ENCODE results near the gene PNLDC1.
"Not testable (repeated sequence)": the region's sequence is repeated elsewhere in the genome, so short reads cannot be mapped to it uniquely, and the experiment has no call there.

Gene PNLDC1

DNA sequence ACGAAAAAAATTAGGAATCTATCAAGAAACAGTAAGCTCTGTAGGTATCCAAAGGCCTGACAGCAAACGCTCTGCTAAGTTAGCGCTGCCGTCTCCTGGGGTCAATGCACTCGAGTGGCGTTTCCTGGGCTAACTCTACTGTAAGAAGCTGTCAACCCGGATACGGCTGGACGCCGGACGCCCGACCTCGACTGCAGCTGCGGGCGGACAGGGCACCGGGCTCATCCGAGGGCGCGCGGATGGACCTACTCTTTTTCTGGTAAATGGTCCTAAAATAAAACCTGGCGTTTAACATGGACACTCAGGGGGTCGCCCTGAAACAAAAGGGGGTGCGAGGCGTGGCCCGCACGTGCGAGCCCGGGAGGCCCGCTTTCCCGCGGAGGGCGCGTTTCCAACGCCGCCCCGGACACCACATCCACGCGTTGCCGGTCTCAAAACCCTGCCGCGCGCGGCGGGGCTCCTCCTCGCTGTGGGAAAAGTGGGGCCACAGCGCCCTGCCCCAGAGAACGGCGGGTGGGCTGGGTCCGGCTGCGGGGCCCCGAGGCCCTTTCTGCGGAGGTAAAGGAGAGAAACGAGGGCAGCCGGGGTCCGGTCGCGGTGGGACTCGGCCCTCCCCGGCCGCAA lies 11.2 kb upstream of the PNLDC1 start:
- DNase-seq, result no peak

DNA sequence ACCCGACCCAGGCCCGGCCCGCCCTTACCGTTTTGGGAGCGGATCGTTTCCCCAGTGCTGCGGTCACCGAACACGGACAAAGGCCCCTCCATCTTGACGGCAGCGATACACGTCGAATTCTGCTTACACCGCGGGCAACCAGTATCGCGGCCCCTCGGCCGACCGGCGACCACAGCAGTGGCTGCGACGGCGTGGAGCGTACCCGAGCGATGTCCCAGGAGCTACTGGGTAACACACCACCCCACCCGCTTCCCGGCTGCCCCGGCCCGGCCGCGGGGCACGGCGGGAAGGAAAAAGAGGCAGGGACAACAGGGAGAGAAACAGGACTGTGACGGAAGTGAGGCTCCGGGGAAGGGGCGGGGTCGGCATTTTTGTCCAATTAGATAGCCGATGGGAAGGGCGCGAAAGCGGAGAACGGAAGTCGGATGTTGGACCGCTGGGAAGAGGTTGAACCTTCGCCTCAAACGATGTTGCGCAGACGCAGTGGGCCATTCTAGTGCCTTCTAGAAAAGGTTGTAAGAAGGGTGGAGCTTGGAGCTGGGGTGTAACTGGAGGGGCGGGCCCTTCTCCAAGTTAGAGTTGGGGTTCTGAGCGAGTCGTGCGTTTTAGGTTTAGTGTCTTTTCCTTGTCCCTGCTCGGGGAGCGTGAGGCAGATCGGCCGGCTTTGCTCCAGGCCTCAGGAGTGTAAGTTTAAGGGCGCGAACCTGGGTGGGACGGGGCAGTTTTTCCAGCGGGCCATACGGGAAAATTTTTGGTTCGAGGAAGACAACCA lies 10.5 kb upstream of the PNLDC1 start, which contains the start of gene TCP1:
TSS of gene TCP1 (minus strand) at position 226 of the 772 bp plus-strand sequence. CDS start at position 92, 134 bp downstream.
- DNase-seq, result peak; percentile 96

DNA sequence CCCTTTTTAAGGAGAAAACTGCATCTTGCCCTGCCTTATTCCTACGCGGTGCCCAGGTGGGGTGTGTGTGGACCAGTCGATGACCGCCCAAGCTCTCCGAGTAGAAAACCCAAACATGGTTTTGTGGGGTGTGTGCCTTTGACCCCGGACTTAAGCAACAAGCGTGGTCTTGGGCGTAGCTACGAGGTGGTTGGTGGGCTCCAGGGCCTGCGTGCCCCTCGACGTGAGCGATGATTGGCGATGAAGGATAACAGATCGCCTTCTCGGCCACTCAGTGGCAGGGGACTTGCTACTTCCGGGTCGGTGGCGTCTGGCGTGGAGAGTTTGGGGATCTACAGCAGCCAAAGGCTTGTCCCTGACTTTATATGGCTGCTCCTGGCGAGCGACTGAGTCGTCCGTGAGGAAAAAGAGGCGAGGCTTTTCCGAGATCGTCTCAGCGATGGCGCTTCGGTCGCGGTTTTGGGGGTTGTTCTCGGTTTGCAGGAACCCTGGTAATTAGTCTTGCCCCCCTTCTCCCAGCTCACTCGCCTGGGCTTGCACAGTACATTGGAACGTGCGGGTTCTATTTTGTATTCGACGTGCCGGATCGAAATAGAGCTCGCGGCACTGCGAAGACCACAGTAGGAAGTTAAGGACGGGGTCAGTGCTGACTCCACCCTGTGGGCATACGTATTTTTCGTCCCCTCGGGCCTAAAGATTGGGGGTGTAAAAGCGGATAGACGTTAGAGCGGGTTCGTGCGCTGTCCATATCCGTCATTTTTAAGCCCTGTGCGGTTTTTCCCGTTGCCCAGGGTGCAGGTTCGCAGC lies 9.7 kb upstream of the PNLDC1 start, which contains the start of gene MRPL18:
TSS of gene MRPL18 (plus strand) at position 319 of the 807 bp plus-strand sequence. CDS start at position 440, 121 bp downstream.
- peak; percentile 60 for DNase-seq

DNA sequence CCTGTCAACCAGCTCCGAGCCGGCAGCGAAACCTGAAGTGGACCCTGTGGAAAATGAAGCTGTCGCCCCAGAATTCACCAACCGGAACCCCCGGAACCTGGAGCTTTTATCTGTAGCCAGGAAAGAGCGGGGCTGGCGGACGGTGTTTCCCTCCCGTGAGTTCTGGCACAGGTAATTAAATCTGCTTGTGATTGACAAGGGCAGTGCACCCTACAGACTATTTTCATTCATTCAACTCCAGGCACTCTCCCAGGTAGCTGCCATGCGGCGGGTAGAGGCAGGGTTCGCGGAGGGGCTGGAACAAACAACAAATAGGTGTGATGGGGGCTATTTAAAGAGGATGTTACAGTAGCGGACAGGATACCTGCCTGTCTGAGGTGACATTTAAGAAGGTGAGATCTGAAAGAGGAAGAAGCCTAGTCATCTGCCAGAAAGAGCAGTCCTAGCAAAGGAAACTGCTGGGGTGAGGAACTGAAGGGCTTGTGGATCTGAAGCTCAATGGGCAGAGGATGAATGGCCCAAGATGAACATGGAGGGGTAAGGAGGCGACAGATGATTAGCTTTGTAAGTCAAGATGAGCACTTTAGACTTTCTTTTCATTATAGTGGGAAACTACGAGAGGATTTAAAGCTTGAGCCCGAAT lies 9.0 kb upstream of the PNLDC1 start:
- DNase-seq, result no peak

DNA sequence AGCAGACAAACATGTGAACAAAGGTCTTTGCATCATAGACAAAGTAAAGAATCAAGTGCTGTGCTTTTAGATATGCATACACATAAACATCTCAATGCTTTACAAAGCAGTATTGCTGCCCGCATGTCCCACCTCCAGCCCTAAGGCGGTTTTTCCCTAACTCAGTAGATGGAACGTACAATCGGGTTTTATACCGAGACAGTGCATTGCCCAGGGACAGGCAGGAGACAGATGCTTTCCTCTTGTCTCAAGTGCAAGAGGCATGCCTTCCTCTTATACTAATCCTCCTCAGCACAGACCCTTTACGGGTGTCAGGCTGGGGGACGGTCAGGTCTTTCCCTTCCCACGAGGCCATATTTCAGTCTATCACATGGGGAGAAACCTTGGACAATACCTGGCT lies 5.1 kb upstream of the PNLDC1 start:
- DNase-seq, result not testable (repeated sequence)

DNA sequence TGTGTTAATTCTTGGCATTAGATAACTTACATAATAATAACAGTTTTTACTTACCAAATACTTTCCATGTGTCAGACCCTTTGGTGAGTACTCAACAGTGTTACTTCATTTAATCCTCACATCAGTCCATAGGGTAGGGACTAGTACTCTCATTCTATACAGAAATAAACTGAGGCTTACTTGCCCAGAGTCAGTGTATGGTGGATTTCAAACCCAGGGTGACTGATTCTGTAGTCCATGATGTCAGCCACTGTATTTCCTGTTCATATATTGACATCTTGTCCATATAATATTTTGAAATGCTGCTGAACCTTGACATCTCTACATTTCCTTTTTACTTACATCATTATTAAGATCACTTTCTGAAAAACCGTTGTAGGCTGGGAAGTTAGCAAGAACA lies 2.5 kb upstream of the PNLDC1 start:
- DNase-seq, result no peak

DNA sequence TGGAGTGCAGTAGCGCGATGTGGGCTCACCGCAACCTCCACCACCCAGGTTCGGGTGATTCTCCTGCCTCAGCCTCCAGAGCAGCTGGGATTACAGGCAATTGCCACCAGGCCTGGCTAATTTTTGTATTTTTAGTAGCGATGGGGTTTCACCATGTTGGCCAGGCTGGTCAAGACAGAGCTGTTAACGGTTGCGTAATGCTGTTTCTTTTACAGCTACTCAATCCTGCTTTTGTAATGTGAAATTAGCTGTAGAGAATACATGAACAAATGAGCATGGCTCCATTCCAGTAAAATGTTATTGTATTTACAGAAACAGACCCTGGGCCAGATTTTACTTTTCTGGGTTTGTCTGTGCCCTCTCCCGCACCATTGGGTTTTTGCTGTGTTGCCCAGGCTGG lies 1.9 kb downstream of the PNLDC1 start:
- DNase-seq, result no peak

DNA sequence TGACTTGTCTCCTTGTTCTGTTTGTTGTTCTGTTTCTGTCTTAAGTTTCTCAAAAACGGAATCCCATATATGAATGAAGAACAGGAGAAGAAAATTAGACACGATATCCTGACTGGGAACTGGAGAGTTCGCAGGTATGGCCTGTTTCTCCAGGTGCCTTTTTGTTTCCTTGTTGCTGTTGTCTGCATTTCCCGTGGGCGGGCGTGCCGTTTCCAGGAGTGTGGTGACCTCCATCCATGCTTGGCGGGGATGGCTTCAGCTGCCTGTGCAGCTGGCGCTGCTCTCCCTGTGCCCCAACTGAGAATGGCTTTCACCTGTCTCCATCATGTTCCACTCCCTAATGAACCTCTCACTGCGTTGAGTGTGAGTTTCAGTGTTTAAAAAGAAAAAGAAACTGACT lies 4.4 kb downstream of the PNLDC1 start:
- no peak for DNase-seq

DNA sequence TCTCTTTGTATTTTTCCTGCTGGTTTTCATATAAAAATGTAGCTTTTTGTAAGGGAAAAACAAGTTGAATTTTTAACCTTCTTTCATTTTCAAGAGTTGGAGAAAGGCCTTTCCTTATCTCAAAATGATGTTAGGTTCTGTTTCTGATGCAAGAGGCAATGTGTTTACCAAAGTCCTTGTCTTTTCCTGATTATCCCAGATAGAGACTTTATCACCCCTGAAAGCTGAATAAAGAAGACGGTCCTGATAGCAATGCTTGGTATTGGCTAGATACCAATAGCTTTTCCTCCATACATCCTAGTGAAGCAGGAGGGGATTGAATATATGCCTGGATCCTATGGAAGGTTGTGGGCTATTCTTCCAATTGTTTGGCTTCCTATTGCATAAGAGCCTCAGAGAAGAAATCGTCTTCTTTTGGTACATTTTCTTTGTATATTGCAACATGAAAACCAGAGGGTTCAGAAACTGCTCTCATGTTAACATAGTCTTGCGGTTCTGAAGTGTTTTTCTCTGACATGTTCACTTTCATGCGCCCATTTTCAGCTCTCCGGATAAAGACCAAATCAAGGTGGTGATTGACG lies 5.5 kb downstream of the PNLDC1 start:
- no peak for DNase-seq

DNA sequence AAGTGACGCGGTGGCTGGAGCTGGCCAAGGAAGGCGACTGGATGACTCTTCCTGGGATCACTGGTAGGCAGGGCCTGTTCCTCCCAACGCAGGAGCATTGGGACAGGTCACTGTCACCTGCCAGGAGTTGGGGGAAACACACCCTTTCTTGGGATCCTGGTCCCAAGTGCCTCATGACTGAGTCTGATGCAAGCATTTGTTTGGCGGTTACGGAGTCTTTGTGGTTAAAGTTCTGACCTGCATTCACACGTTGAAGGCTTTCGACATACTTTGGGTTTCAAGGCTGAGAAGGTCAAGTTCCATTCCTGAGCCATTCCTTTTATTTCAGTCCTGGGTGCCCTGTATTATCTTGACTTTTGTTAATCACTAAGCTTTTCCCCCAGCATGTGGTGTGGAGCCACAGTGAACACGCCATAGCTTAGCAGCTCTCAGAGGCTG lies 6.0 kb downstream of the PNLDC1 start:
- no peak for DNase-seq

DNA sequence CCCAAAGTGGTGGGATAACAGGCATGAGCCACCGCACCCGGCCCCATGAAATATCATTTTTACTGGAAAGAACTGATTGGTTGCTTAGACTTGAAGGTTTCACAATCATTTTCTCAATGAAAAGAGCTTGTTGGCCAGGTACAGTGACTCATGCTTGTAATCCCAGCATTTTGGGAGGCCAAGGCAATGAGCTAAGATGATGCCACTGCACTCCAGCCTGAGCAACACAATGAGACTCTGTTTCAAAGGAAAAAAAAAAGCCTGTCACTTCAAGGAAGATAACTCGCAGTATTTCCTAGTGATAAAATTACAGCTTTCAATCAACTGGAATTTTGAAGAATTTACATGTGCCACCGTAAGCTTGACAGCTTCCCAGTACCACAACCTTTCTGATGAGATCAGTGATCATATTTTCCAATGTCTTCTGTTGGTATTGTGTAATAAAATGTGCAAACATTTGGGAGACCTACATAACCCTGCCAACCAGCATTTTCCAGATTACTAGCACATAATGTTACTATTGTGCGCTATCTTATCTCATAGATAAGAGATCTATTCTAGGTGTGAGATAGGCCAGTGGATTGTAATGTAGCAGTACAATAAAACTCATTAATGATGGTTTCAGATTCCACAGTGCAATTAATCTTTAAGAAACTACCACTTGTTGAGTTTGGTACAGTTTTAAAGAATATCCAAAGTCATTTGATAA lies 7.2 kb downstream of the PNLDC1 start:
- DNase-seq, result no peak

DNA sequence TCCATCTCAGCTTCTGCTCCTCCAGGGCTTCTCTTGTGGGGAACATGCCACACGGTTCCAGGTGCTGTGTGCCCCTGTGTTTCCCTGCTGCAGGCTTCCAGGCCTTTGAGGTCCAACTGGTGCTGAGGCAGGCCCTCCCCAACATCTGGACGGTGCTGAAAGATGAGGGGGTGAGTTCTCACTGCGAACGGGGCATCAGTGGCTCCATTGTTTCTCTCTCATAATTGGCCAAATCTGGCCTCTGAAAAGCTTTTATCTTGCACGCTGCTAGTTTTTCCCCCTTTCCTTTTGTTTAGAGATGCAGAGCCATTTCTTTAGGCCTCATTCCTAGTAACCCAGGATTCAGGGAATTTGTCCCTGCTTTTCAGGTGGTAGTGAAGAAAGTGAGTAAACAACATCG lies 8.6 kb downstream of the PNLDC1 start:
- DNase-seq, result no peak

DNA sequence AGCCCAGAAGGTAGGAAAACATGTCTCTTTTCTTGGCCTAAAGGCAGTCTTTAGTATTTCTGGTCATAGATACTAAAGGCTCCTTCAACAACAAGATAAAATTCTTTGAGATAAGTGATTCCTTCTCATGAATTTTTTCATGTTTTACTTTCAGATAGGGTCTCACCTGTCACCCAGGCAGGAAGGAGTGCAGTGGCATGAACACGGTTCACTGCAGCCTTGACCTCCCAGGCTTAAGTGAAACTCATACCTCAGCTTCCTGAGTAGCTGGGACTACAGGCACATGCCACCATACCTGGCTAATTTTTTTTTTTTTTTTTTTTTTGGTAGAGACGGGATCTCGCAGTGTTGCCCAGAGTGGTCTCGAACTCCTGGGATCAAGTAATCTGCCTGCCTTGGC lies 9.1 kb downstream of the PNLDC1 start:
- DNase-seq, result no peak

DNA sequence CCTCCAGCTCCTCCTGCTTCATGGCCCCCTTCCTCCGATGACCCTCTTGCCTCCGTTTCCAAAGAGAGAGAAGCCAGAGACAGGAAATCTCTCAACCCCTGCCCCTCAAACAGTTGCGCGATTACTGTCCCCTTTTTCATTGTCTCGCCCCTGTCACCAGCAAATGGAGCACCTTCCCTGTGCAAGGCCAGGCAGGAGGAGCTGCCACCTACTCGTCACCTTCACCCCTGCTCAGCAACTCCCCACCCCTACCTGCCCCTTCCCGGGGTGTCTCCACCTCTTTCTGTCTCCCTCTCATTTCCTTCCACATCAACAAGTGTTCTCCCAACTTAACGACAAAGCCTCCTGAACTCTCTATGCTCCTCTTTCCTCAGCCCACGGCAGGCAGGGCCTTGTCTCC lies 13.7 kb downstream of the PNLDC1 start:
- no peak for DNase-seq

DNA sequence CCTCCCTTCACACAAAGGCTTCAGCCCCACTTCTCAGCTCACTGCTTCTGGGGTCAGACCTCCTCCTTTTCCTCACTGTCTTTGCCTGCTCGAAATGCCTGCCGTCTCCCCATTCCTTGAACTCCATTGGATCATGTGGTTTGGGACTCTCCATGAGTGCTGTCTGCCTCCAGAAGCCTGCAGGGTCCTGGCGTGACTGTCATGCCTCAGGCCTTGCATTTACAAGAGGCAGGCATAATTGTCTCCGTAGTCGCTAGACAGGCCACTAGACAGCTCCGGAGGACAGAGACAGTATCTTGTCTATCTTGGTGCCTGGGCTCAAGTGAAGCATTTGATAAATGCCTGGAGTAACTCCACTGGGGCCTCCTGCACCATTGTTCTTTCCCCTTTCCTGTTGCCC lies 15.3 kb downstream of the PNLDC1 start:
- DNase-seq, result no peak

DNA sequence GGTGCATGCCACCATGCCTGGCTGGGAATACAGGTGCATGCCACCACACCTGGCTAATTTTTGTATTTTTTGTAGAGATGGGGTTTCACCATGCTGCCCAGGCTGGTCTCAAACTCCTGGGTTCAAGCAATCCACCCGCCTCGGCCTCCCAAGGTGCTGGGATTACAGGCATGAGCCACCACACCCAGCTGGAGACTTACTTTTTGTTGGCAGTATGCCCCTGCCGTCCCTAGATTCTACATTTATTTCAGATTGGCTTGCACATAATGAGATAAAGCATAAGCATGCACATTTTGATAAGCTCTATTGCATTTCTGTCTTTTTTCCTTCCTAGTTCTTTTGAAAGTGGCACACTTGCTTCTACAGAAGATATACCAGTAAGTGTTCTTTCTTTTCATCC lies 16.7 kb downstream of the PNLDC1 start:
- DNase-seq, result not testable (repeated sequence)

DNA sequence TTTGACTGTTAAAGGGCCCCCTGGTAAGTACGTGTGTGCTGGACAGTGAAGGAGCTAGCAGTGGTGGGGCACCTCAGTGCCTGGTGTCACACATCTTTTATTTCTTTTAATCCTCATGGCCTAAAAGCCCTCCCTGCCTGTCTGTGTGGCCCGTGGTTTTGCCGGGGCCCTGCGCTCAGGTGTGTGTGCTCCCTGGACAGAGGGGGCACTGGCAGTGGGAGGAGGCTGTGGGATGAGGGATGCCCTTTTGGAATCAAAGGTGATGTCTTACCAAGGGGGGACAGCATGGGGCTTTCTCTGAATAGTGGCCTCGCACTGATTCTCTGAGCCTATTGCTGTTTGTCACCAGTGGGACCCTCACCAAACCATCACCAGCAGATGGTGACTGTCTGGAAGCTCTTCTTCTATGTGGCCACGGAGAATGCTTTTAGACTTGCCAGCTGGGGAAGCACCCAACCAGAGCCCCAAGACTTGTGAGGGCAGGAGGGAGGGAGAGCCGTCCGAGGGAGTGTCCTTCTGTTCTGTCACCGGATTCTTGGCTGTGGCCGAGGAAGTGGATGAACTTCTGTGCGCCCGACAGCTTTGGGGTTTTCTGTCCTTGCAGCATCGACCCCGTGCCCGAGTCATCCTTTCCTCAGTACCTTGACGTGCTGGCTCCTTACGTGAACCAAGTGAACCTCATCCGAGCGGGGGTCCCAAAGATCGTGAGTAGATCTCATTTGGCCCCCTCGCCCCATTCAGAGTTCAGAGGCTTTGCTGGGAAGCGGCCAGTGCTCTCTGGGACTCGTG lies 18.1 kb downstream of the PNLDC1 start:
- no peak for DNase-seq

DNA sequence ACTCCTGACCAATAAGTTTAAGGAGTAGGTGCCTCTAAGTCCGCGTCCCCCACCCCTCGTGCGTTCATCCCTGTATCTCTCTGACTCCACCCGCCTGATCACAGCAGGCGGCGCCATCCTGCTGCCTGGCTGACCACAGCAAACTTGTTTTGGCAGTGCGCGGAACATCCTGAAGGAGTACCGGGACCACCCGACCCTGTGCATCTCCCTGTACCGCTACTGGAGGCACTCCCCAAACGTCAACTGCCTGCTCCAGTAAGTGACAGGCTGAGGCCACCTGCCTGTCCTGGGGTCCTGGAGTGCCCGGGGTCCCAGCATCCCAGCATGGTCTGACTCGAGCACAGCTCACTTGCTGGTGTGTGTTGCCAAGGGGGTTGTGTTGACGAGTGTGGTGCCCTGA lies 19.0 kb downstream of the PNLDC1 start:
- DNase-seq, result no peak

DNA sequence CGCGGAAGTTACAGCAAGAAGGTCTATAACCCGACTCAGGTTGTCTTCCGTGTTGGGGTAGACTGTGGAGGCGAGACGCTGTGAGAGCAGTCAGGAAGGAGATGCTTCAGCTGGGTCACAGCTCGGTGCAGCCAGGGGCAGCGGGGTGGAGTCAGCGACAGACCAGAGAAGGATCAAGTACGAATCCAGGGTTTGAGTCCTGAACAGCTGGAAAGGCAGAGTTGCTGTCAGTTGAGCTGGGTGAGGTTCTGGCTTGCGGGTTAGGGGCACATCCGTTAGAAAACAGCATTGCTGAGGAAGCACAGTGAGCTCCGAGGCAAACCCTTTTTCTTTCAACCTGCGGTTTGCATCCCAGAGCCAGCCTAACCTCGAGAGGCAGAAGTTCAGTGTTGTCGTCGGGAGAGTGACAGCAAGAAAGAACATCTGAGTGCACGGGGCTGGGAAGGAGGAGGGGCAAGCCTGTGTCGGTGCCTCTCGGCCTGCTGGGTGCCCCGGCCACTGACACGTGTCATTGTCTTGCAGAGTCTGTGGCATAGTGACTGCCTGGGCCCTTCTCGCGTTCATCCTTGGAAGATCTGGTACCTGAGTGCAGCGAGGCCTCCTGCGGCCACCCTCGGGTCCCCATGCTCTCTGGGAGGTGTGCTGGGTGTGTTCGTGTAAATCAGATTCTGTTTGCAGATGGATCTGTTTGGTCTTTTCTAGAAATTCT lies 20.0 kb downstream of the PNLDC1 start:
- DNase-seq, result no peak

DNA sequence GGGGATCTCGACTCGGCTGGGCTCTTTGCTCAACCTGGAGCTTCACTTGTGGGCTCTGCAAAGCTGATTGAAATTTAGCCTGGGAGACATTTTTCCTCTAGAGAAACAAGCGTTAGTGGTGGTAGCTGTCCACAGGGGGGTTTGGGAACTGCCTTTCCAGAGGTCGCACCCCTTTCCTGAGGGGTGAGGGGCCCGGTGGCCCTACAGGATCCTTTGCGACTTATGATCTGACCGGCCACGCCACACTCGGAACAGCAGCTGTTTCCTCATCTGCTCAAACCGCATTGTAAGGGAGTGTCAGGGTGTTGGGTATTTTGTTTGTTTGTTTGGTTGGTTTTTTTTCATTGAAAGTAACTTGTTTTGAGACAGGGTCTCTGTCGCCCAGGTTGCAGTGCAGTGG lies 21.0 kb downstream of the PNLDC1 start:
- no peak for DNase-seq

DNA sequence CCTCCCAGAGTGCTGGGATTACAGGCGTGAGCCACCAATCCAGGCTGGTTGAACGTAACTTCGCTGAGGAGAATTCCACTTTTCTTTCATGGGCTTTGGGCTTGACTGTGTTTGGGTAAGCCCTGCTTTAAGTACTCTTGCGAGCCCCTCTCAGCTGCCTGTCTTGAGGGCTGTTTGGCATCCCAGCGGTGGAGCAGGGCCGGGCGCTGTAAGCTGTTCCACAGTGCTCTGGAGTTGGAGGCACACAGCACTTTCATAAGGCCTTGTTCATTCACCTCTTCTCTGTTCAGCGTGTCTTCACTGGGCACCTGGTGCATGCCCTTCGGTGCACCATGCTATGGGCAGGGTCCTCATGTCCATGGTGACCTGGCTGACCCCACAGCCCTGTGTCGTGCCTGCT lies 21.6 kb downstream of the PNLDC1 start:
- no peak for DNase-seq

Data from COR-L47 (cell line).